ENCODE results near the gene DEF6. TPM values are rescaled to one million over a fixed set of nuclear protein-coding genes. Genes with fewer than 3 reads are reported as not detected.
A peak's percentile ranks its signal among the peaks of the same experiment; 100 is the strongest.

DEF6 gene
- total RNA-seq, 1 experiment from 2014 or later: 0.06 TPM

- DNase-seq (ENCODE audit: low read depth): no peak
Measured at GRCh38 chr6:35343092-35343834, 45.6 kb downstream of the DEF6 start.

DNA sequence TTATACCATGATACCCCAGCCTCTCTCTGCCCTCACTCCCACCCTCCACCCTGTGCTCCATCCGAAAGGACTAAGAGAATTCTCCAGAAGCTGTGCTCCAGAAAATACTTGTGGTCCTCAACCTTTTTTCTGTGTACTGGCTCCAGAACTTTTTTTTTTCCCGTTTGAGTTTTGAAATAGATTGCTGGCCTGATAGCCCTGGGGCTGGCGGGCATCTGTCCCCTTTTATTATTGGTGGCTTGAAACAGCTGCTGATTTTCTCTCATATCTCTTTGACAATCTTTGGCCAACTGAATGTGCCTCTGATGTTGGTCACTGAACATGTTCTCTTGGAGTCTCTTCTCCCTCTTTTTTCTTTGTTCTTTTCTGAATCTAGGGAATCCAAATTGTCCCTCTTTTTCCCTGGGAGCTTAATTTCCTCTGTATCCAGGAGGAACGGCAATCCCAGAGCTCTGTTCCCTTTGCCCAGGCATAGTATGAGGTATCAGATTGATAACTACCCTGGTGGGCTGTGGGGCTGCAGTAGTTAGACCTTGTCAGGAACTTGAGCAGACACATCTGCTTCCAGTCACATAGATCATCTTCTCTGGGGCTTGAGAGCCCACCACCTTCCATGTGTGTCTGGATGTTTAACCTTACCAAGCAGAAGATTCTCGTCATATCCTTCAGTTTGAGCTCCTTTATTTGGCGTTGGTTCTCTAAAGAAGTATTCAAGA lies 46.4 kb downstream of the DEF6 start:
- DNase-seq (ENCODE audit: low read depth): no peak

- no peak for DNase-seq (ENCODE audit: low read depth)
Measured at GRCh38 chr6:35351422-35351821, 53.8 kb downstream of the DEF6 start.

- no peak for DNase-seq (ENCODE audit: low read depth)
Measured at GRCh38 chr6:35352735-35353134, 55.1 kb downstream of the DEF6 start.

DNA sequence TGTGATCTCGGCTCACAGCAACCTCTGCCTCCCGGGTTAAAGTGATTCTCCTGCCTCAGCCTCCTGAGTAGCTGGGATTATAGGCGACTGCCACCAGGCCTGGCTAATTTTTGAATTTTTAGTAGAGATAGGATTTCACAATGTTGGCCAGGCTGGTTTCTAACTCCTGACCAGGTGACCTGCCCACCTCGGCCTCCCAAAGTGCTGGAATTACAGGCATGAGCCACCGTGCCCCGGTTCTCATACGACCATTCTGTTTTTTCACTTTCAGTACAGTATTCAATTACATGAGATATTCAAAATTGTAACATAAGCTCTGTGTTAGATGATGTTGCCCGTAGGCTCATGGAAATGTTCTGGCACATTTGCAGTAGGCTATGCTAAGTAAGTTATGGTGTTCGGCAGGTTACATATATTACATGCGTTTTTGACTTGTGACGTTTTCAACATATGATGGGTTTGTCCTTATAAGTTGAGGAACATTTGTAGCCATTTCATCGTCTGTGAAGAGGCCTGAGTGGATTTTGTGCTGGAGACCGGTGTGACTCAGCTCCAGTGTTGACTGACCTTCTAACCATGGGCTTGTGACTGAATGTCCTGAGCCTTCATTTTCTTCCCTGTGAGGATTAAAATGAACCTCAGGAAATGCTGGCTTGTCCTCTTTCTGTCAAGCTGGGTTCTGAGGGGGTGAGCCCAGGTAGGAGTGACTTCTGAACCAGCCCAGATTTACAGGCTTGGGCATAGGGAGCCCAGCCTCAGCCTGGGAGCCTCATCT lies 56.9 kb downstream of the DEF6 start:
- peak; percentile 30 for DNase-seq (ENCODE audit: low read depth)

DNA sequence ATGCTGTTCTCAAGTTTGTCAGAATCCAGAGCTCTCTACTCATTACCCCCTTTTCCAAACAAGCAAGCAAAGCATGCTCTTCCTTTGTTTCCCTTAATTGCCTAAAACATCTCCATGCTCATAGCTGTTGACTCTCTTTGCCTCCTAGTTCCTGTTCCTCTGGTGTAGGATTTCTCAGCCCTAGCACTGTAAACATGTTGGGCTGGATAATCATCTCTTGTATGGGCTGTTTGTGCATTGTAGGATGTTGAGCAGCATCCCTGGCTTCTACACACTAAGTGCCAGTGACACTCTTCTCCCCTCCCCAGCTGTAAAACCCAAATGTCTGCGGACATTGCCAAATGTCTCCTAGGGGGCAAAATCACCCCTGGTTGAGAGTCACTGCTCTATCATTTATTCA lies 58.8 kb downstream of the DEF6 start:
- DNase-seq (ENCODE audit: low read depth): no peak

- no peak for DNase-seq (ENCODE audit: low read depth)
Measured at GRCh38 chr6:35357677-35358076, 60.1 kb downstream of the DEF6 start.

GRCh38 chr6:35358086-35358485 lies 60.5 kb downstream of the DEF6 start:
- no peak for DNase-seq (ENCODE audit: low read depth)

GRCh38 chr6:35359346-35359743 lies 61.7 kb downstream of the DEF6 start:
- no peak for DNase-seq (ENCODE audit: low read depth)

- peak; percentile 58 for DNase-seq (ENCODE audit: low read depth)
Measured at GRCh38 chr6:35359744-35360348, 62.2 kb downstream of the DEF6 start.

- DNase-seq (ENCODE audit: low read depth): no peak
Measured at GRCh38 chr6:35360349-35361138, 62.9 kb downstream of the DEF6 start.

- no peak for DNase-seq (ENCODE audit: low read depth)
Measured at GRCh38 chr6:35362200-35362599, 64.6 kb downstream of the DEF6 start.

GRCh38 chr6:35363293-35363750 lies 65.7 kb downstream of the DEF6 start:
- DNase-seq (ENCODE audit: low read depth): no peak

- no peak for DNase-seq (ENCODE audit: low read depth)
Measured at GRCh38 chr6:35365594-35366203, 68.1 kb downstream of the DEF6 start.

GRCh38 chr6:35366204-35366596 lies 68.6 kb downstream of the DEF6 start:
- DNase-seq (ENCODE audit: low read depth): no peak

- DNase-seq (ENCODE audit: low read depth): no peak
Measured at GRCh38 chr6:35367646-35368037, 70.0 kb downstream of the DEF6 start.

- peak; percentile 55 for DNase-seq (ENCODE audit: low read depth)
Measured at GRCh38 chr6:35368038-35368887, 70.6 kb downstream of the DEF6 start.

- DNase-seq (ENCODE audit: low read depth): peak; percentile 98
Measured at GRCh38 chr6:35370124-35370741, 72.6 kb downstream of the DEF6 start.

Data from LHCN-M2 (cell line).